Spleen (tissue), 7 donors: ENCODE results near the gene DOCK10.

Source experiments
- CTCF ChIP-seq, 11 experiments: fragments of 200-600 bp in 7 of 11; fragments of 450-650 bp in 4 of 11; sonication (generic) in 4 of 11; IDR thresholded peaks in 8 of 11; conservative IDR thresholded peaks in 3 of 11; 1 replicate in 7 of 11; 2 replicates in 4 of 11; pipeline versions ENCODE4 v1.4.0 to v1.8.0; 2016 to 2021; ENCODE audit warnings: antibody characterized with exemption in 11 of 11, inconsistent platforms in 4 of 11, mild to moderate bottlenecking in 1 of 11
- POLR2A ChIP-seq, 3 donors: fragments of 450-650 bp; IDR thresholded peaks; one replicate each; pipeline ENCODE4 v1.5.1; 2017; ENCODE audit warnings: antibody characterized with exemption in 3 of 3, mild to moderate bottlenecking in 1 of 3
- POLR2AphosphoS5 ChIP-seq, 3 donors: sonication (generic); formaldehyde crosslinking; IDR thresholded peaks; one replicate each; pipeline ENCODE4 v1.5.1; 2017; ENCODE audit warnings: antibody characterized with exemption in 3 of 3
- donor health status: DM: no; HTN: no; CAD: no; lungs with moderate emphysema.
- donor health status: DM: no; HTN: no; CAD: no.
- donor health status: DM: no; HTN: no; CAD: no.

- TF ChIP-seq CTCF (IDR thresholded peaks at IDR 0.05 in 8 of 11, conservative IDR thresholded peaks at IDR 0.05 in 3 of 11) (no peak), POLR2AphosphoS5 (IDR thresholded peaks at IDR 0.05) (no peak), POLR2A (IDR thresholded peaks at IDR 0.05) (no peak)
Observed at GRCh38 chr2:224817676-224818075, 224.6 kb downstream of the DOCK10 start.
